HCT116 (cell line): ENCODE measurements around the gene P2RY13.

Source experiments
- CEBPB ChIP-seq: IDR thresholded peaks from 2 replicates; pipeline ENCODE4 v1.6.1; 2012; ENCODE audit warnings: low read depth
- CTCF ChIP-seq, 3 experiments: fragments of 200-600 bp in 1 of 3; sonication (generic) in 1 of 3; IDR thresholded peaks in 2 of 3; conservative IDR thresholded peaks in 1 of 3; 2 replicates each; pipeline ENCODE4 v1.5.1; 2012 to 2017; ENCODE audit warnings: low read depth in 2 of 3, low read length in 2 of 3, antibody characterized with exemption in 1 of 3, borderline replicate concordance in 1 of 3, control low read depth in 1 of 3, mild to moderate bottlenecking in 1 of 3, mixed read lengths in 1 of 3, mixed run types in 1 of 3, moderate library complexity in 1 of 3; ENCODE audit not compliant: insufficient read depth in 1 of 3
- EZH2 ChIP-seq: fragments of 200-600 bp; sonication (generic); IDR thresholded peaks from 2 replicates; pipeline ENCODE4 v1.6.1; 2017; ENCODE audit warnings: antibody characterized with exemption, mixed run types
- POLR2AphosphoS5 ChIP-seq: IDR thresholded peaks from 2 replicates; pipeline ENCODE4 v1.6.1; 2011; ENCODE audit warnings: mild to moderate bottlenecking, low read depth, low read length, moderate library complexity
- ZNF274 ChIP-seq: fragments of 200-500 bp; sonication (Bioruptor generic); IDR thresholded peaks from 2 replicates; pipeline ENCODE4 v1.6.1; 2014; ENCODE audit warnings: mild to moderate bottlenecking, low read depth, low read length, inconsistent platforms

GRCh38 chr3:151321526-151321925 is 7.8 kb downstream of the P2RY13 start:
- no peak for TF ChIP-seq EZH2
- no peak for TF ChIP-seq CTCF (IDR thresholded peaks at IDR 0.05 in 2 of 3, conservative IDR thresholded peaks at IDR 0.05 in 1 of 3; ENCODE audit: borderline replicate concordance in 1 of 3, insufficient read depth in 1 of 3, low read depth in 2 of 3, low read length in 2 of 3)
- TF ChIP-seq POLR2AphosphoS5 = no peak
- TF ChIP-seq CEBPB = no peak
- no peak for TF ChIP-seq ZNF274
